Gastrocnemius medialis (tissue), 4 donors: ENCODE measurements around the gene ZNF839. TPM values are rescaled to one million over a fixed set of nuclear protein-coding genes. Genes with fewer than 3 reads are reported as not detected.

Experiments used
- ATAC-seq, 2 donors: fragments of 150-250 bp; one replicate each; pipeline ENCODE4 v1.9.1; 2016
- DNase-seq, 2 donors: peaks; one replicate each; pipeline ENCODE4 v3.0.0-alpha.2; 2019
- H3K27ac ChIP-seq, 4 donors: fragments of 200-600 bp; sonication (generic); 1 replicate in 1 of 4; 2 replicates in 3 of 4; pipeline ENCODE4 v1.5.1; 2016 to 2018; ENCODE audit warnings: mild to moderate bottlenecking in 2 of 4, moderate library complexity in 1 of 4
- H3K27me3 ChIP-seq, 3 donors: fragments of 200-600 bp; sonication (generic) in 2 of 3; 1 replicate in 1 of 3; 2 replicates in 2 of 3; pipeline versions ENCODE4 v1.5.1 to v1.6.0; 2016 to 2019; ENCODE audit warnings: mild to moderate bottlenecking in 1 of 3, moderate library complexity in 1 of 3
- H3K36me3 ChIP-seq, 2 donors: fragments of 200-600 bp; sonication (generic) in 1 of 2; one replicate each; pipeline ENCODE4 v1.5.1; 2017 to 2018
- H3K4me1 ChIP-seq, 2 donors: fragments of 200-600 bp; sonication (generic) in 1 of 2; one replicate each; pipeline ENCODE4 v1.5.1; 2016 to 2017; ENCODE audit warnings: mild to moderate bottlenecking in 2 of 2
- H3K4me3 ChIP-seq, 4 donors: fragments of 200-600 bp; sonication (generic) in 3 of 4; 1 replicate in 1 of 4; 2 replicates in 3 of 4; pipeline ENCODE4 v1.5.1; 2016 to 2019; ENCODE audit warnings: mild to moderate bottlenecking in 2 of 4
- H3K9me3 ChIP-seq, 3 donors: fragments of 200-600 bp; sonication (generic) in 2 of 3; 1 replicate in 1 of 3; 2 replicates in 2 of 3; pipeline ENCODE4 v1.5.1; 2016 to 2019
- CTCF ChIP-seq, 5 experiments: fragments of 450-650 bp in 3 of 5; fragments of 200-600 bp in 2 of 5; sonication (generic) in 2 of 5; IDR thresholded peaks in 4 of 5; conservative IDR thresholded peaks in 1 of 5; 1 replicate in 4 of 5; 2 replicates in 1 of 5; pipeline ENCODE4 v1.5.1; 2016 to 2019; ENCODE audit warnings: antibody characterized with exemption in 5 of 5, mild to moderate bottlenecking in 3 of 5, moderate library complexity in 3 of 5
- POLR2A ChIP-seq, 2 donors: fragments of 450-650 bp; IDR thresholded peaks; one replicate each; pipeline ENCODE4 v1.6.1; 2017; ENCODE audit warnings: antibody characterized with exemption in 2 of 2, mild to moderate bottlenecking in 2 of 2, moderate library complexity in 2 of 2
- in situ Hi-C, 4 donors: fragments of 200-750 bp; cut with MboI; loops; one replicate each; pipeline versions ENCODE4 v1.15.0 to v1.8.0; 2017; ENCODE audit warnings: low sequenced_read_pairs in 4 of 4
- intact Hi-C: fragments of 100-400 bp; cut with DNase I; formaldehyde crosslinking; loops from one replicate; pipeline ENCODE4 v1.15.1; 2023; ENCODE audit warnings: low total_unique reads
- total RNA-seq, 4 donors: library from RNA; depleted of rRNA; stranded (reverse); fragments of >200 nt; gene quantifications; one replicate each; pipeline versions ENCODE4 v1.1.0 to v1.2.3, GENCODE V29; 2016

The ZNF839 gene
- total RNA-seq, 4 donors from 2014 or later, result 10.6 to 16.8 (median 14.0) TPM

- Histone ChIP-seq H3K27ac (no peak overlapping the region), H3K4me3 (no peak overlapping the region), H3K36me3 (no peaks in the 10 kb centered on the region), H3K9me3 (no peaks in the 10 kb centered on the region), H3K27me3 (no peaks in the 10 kb centered on the region), H3K4me1 (peaks cover 5 to 8% of the 10 kb centered on the region in 2 donors)
- TF ChIP-seq CTCF (IDR thresholded peaks at IDR 0.05 in 4 of 5, conservative IDR thresholded peaks at IDR 0.05 in 1 of 5) (no peak), POLR2A (IDR thresholded peaks at IDR 0.05) (no peak)
- DNase-seq, result no peak
- intact Hi-C loops (no loop called here), in situ Hi-C loops (loop anchor here in 1 of 4 donors (25.0 kb wide), 3 partner anchors 166 to 541 kb away; partner anchors contain the start of genes ANKRD9, PPP2R5C and WDR20)
- no peak for ATAC-seq
These were observed 15.9 kb upstream of the ZNF839 start for GRCh38 chr14:102303664-102304063.

- in situ Hi-C loops, result loop anchor here in 1 of 4 donors (25.0 kb wide), 3 partner anchors 168 to 543 kb away; partner anchors contain the start of genes ANKRD9, PPP2R5C and WDR20
- intact Hi-C loops, result no loop called here
- no peaks in the 10 kb centered on the region for H3K36me3 ChIP-seq
- H3K4me3 ChIP-seq, result peak within 1 kb of the TSS; percentile 83 to 94 (median 86)
- peak; percentile 99 to 100 for ATAC-seq
- TF ChIP-seq CTCF (IDR thresholded peaks at IDR 0.05 in 4 of 5, conservative IDR thresholded peaks at IDR 0.05 in 1 of 5) (no peak), POLR2A (IDR thresholded peaks at IDR 0.05) (no peak)
- peak within 1 kb of the TSS; percentile 12 to 77 (median 54) for H3K27ac ChIP-seq
- peaks cover 5 to 8% of the 10 kb centered on the region in 2 donors for H3K4me1 ChIP-seq
- no peaks in the 10 kb centered on the region for H3K9me3 ChIP-seq
- peak; percentile 88 to 94 for DNase-seq
- no peaks in the 10 kb centered on the region for H3K27me3 ChIP-seq
These were observed 14.7 kb upstream of the ZNF839 start, which contains the start of gene MOK for GRCh38 chr14:102304611-102305506. MOK (minus strand) TSS chr14:102305164; CDS start chr14:102304968, 196 bp downstream.

- Histone ChIP-seq H3K36me3 (no peaks in the 10 kb centered on the region), H3K4me1 (peaks cover 39 to 40% of the 10 kb centered on the region in 2 donors), H3K27ac (peak overlapping the region; percentile 57 to 99 (median 97)), H3K27me3 (no peaks in the 10 kb centered on the region), H3K4me3 (peak overlapping the region; percentile 51 to 62 (median 58)), H3K9me3 (no peaks in the 10 kb centered on the region)
- in situ Hi-C loops (loop anchor here in 3 of 4 donors (5.0 to 25.0 kb wide), 8 partner anchors 77 to 552 kb away; partner anchors contain the start of genes DYNC1H1 (in 2 of the 3), ANKRD9 (in 1 of the 3), PPP2R5C (in 1 of the 3) and WDR20 (in 1 of the 3)), intact Hi-C loops (loop anchor here (1.0 to 5.0 kb wide), 8 partner anchors 79 to 1073 kb away; partner anchors contain the start of genes DYNC1H1, EIF5 and MARK3)
- DNase-seq, result peak; percentile 76 to 80
- TF ChIP-seq POLR2A (IDR thresholded peaks at IDR 0.05) (no peak), CTCF (IDR thresholded peaks at IDR 0.05 in 4 of 5, conservative IDR thresholded peaks at IDR 0.05 in 1 of 5) (peak; percentile 92 to 96 (median 95))
- ATAC-seq, result peak; percentile 34
These were observed 5.1 kb upstream of the ZNF839 start for GRCh38 chr14:102314242-102315011.

- peaks cover 39 to 41% of the 10 kb centered on the region in 2 donors for H3K4me1 ChIP-seq
- H3K27ac ChIP-seq, result peak overlapping the region; percentile 92 to 99 (median 97)
- DNase-seq (peak in 1 of 2 donors; percentile 35), ATAC-seq (no peak)
- H3K27me3 ChIP-seq, result no peaks in the 10 kb centered on the region
- intact Hi-C loops (loop anchor here (2.0 to 5.0 kb wide), 7 partner anchors 92 to 1072 kb away; partner anchors contain the start of genes DYNC1H1, EIF5 and MARK3), in situ Hi-C loops (loop anchor here in 3 of 4 donors (10.0 to 25.0 kb wide), 7 partner anchors 80 to 553 kb away; partner anchors contain the start of genes DYNC1H1 (in 2 of the 3), ANKRD9 (in 1 of the 3), PPP2R5C (in 1 of the 3) and WDR20 (in 1 of the 3))
- TF ChIP-seq CTCF (IDR thresholded peaks at IDR 0.05 in 4 of 5, conservative IDR thresholded peaks at IDR 0.05 in 1 of 5), result no peak
- no peak for TF ChIP-seq POLR2A (IDR thresholded peaks at IDR 0.05)
- no peak overlapping the region for H3K4me3 ChIP-seq
- no peaks in the 10 kb centered on the region for H3K36me3 ChIP-seq
- H3K9me3 ChIP-seq, result no peaks in the 10 kb centered on the region
These were observed 4.4 kb upstream of the ZNF839 start for GRCh38 chr14:102315121-102315520.
